ENCODE measurements around the gene ARID4B.
"Not testable (repeated sequence)": the region's sequence is repeated elsewhere in the genome, so short reads cannot be mapped to it uniquely, and the experiment has no call there.

ARID4B gene

GRCh38 chr1:235270625-235271024, 57.4 kb downstream of the ARID4B start:
- in situ Hi-C loops (cut with MboI; ENCODE audit: low sequenced_read_pairs), result no loop called here

- in situ Hi-C loops (cut with MboI; ENCODE audit: low sequenced_read_pairs), result not testable (repeated sequence)
Measured at GRCh38 chr1:235269990-235270389, 58.0 kb downstream of the ARID4B start.

- in situ Hi-C loops (cut with MboI; ENCODE audit: low sequenced_read_pairs), result no loop called here
Measured at GRCh38 chr1:235268379-235269125, 59.4 kb downstream of the ARID4B start.

GRCh38 chr1:235266967-235267366, 61.0 kb downstream of the ARID4B start:
- in situ Hi-C loops (cut with MboI; ENCODE audit: low sequenced_read_pairs), result no loop called here

GRCh38 chr1:235266325-235266724, 61.7 kb downstream of the ARID4B start:
- in situ Hi-C loops (cut with MboI; ENCODE audit: low sequenced_read_pairs), result no loop called here

GRCh38 chr1:235265900-235266299, 62.1 kb downstream of the ARID4B start:
- in situ Hi-C loops (cut with MboI; ENCODE audit: low sequenced_read_pairs), result no loop called here

GRCh38 chr1:235264327-235264726, 63.7 kb downstream of the ARID4B start:
- in situ Hi-C loops (cut with MboI; ENCODE audit: low sequenced_read_pairs), result no loop called here

GRCh38 chr1:235262539-235262938, 65.4 kb downstream of the ARID4B start:
- in situ Hi-C loops (cut with MboI; ENCODE audit: low sequenced_read_pairs), result no loop called here

GRCh38 chr1:235261243-235261642, 66.7 kb downstream of the ARID4B start:
- in situ Hi-C loops (cut with MboI; ENCODE audit: low sequenced_read_pairs), result no loop called here

- in situ Hi-C loops (cut with MboI; ENCODE audit: low sequenced_read_pairs), result no loop called here
Measured at GRCh38 chr1:235259133-235259778, 68.7 kb downstream of the ARID4B start.

GRCh38 chr1:235258068-235258467, 69.9 kb downstream of the ARID4B start:
- in situ Hi-C loops (cut with MboI; ENCODE audit: low sequenced_read_pairs), result not testable (repeated sequence)

- in situ Hi-C loops (cut with MboI; ENCODE audit: low sequenced_read_pairs), result no loop called here
Measured at GRCh38 chr1:235254721-235255120, 73.3 kb downstream of the ARID4B start.

- in situ Hi-C loops (cut with MboI; ENCODE audit: low sequenced_read_pairs), result no loop called here
Measured at GRCh38 chr1:235253219-235253962, 74.6 kb downstream of the ARID4B start.

- in situ Hi-C loops (cut with MboI; ENCODE audit: low sequenced_read_pairs), result no loop called here
Measured at GRCh38 chr1:235250430-235250829, 77.5 kb downstream of the ARID4B start.

GRCh38 chr1:235246022-235246948, 81.7 kb downstream of the ARID4B start:
- in situ Hi-C loops (cut with MboI; ENCODE audit: low sequenced_read_pairs), result loop anchor here (25.0 kb wide), 1 partner anchor 166 kb away; no protein-coding TSS in a partner anchor

GRCh38 chr1:235244974-235245592, 82.9 kb downstream of the ARID4B start:
- in situ Hi-C loops (cut with MboI; ENCODE audit: low sequenced_read_pairs), result loop anchor here (25.0 kb wide), 1 partner anchor 167 kb away; no protein-coding TSS in a partner anchor

GRCh38 chr1:235240960-235241359, 87.0 kb downstream of the ARID4B start:
- in situ Hi-C loops (cut with MboI; ENCODE audit: low sequenced_read_pairs), result loop anchor here (25.0 kb wide), 1 partner anchor 171 kb away; no protein-coding TSS in a partner anchor

- in situ Hi-C loops (cut with MboI; ENCODE audit: low sequenced_read_pairs), result loop anchor here (25.0 kb wide), 1 partner anchor 172 kb away; no protein-coding TSS in a partner anchor
Measured at GRCh38 chr1:235239851-235240250, 88.1 kb downstream of the ARID4B start.

GRCh38 chr1:235238558-235238957, 89.4 kb downstream of the ARID4B start:
- in situ Hi-C loops (cut with MboI; ENCODE audit: low sequenced_read_pairs), result loop anchor here (25.0 kb wide), 1 partner anchor 174 kb away; no protein-coding TSS in a partner anchor

GRCh38 chr1:235236128-235236527, 91.9 kb downstream of the ARID4B start:
- in situ Hi-C loops (cut with MboI; ENCODE audit: low sequenced_read_pairs), result loop anchor here (25.0 kb wide), 1 partner anchor 176 kb away; no protein-coding TSS in a partner anchor
